Heart left ventricle (tissue), 13 donors: Measurements from ENCODE around the gene UBR3.

Source experiments
- POLR2A ChIP-seq, 2 donors: fragments of 450-650 bp; IDR thresholded peaks; one replicate each; pipeline ENCODE4 v1.6.1; 2017; ENCODE audit warnings: antibody characterized with exemption in 2 of 2, mild to moderate bottlenecking in 2 of 2, moderate library complexity in 2 of 2
- TF ChIP-seq, protein P1 (sequence below), 12 donors: fragments of 200-600 bp; sonication (generic) in 4 of 12; IDR thresholded peaks; one replicate each; pipeline versions ENCODE4 v1.5.0 to v1.8.0; 2018 to 2022; ENCODE audit warnings: antibody characterized with exemption in 12 of 12, mild to moderate bottlenecking in 5 of 12
- donor health status: ischemic (EF 13 %, LVEDD 7.1; RV severe dilation, severe dysfunction).
- donor health status: DM: no; HTN: yes; CAD: no.
- donor health status: DM: no; HTN: no; CAD: no.
- donor health status: ischemic (EF 25% LVEDD 6.9; RV normal size, moderate dysfunction).
- donor health status: ischemic (EF 25% LVEDD 5.7; RV mildly dilated, moderate dysfunction).
- donor health status: ischemic (EF 35%, LVEDD 5.7; RV mildly dilated, moderate dysfunction).
- donor health status: nonischemic (EF 11% LVEDD 7.7; RV severe dilation, severe dysfunction).
- donor health status: DM: yes; HTN: yes; CAD: no.
- donor health status: PGD.
- donor health status: ischemic (EF 29% LVEDD 5.4; RV normal size, mild dysfunction).
- donor health status: nonischemic (EF 23%, LVEDD 6.1; RV moderate dilation, normal function).

DNA sequence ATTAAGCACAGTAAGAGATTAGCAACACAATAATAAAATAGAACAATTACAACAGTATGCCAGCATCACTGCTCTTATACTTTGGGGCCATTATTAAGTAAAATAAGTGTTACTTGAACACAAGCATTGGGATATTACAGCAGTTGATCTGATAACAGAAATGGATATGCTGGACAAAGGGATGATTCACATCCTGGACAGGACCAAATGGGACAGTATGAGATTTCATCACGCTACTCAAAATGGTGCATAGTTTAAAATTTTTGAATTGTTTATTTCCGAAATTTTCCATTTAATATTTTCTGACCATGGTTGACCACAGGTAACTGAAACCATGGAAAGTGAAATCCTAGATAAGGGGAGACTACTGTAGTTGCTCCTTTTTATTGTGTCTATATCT is 138.2 kb downstream of the UBR3 start:
- TF ChIP-seq, protein P1, sequence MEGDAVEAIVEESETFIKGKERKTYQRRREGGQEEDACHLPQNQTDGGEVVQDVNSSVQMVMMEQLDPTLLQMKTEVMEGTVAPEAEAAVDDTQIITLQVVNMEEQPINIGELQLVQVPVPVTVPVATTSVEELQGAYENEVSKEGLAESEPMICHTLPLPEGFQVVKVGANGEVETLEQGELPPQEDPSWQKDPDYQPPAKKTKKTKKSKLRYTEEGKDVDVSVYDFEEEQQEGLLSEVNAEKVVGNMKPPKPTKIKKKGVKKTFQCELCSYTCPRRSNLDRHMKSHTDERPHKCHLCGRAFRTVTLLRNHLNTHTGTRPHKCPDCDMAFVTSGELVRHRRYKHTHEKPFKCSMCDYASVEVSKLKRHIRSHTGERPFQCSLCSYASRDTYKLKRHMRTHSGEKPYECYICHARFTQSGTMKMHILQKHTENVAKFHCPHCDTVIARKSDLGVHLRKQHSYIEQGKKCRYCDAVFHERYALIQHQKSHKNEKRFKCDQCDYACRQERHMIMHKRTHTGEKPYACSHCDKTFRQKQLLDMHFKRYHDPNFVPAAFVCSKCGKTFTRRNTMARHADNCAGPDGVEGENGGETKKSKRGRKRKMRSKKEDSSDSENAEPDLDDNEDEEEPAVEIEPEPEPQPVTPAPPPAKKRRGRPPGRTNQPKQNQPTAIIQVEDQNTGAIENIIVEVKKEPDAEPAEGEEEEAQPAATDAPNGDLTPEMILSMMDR (IDR thresholded peaks at IDR 0.05), result no peak
- TF ChIP-seq POLR2A (IDR thresholded peaks at IDR 0.05), result no peak
